Ovary (tissue), 3 donors: ENCODE data around the gene MON1B.
"Not testable (repeated sequence)": the region's sequence is repeated elsewhere in the genome, so short reads cannot be mapped to it uniquely, and the experiment has no call there.

Source experiments
- CTCF ChIP-seq, 3 donors: fragments of 450-650 bp in 2 of 3; fragments of 200-600 bp in 1 of 3; IDR thresholded peaks; one replicate each; pipeline versions ENCODE4 v1.5.1 to v1.8.0; 2016 to 2022; ENCODE audit warnings: antibody characterized with exemption in 3 of 3, mild to moderate bottlenecking in 1 of 3
- POLR2A ChIP-seq: fragments of 450-650 bp; IDR thresholded peaks from one replicate; pipeline ENCODE4 v1.6.1; 2017; ENCODE audit warnings: antibody characterized with exemption, mild to moderate bottlenecking, moderate library complexity
- donor health status: DM: no; HTN: no; CAD: no.

DNA sequence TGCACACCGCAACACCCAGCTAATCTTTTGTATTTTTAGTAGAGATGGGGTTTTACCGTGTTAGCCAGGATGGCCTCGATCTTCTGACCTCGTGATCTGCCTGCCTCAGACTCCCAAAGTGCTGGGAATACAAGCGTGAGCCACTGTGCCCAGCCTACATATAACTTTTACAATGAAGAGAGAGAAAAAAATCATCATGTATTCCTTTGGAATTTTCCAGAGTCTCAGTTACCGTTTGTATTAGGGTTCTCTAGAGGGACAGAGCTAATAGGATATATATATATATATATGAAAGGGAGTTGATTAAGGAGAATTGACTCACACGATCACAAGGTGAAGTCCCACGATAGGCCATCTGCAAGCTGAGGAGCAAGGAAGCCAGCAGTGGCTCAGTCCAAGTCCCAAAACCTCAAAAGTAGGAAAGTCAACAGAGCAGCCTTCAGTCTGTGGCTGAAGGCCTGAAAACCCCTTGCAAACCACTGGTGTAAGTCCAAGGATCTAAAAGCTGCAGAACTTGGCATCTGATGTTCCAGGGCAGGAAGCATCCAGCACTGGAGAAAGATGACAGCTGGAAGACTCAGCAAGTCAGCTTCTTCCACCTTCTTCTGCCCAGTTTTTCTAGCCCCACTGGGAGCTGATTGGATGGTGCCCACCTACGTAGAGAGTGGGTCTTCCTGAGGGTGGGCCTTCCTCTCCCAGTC is 25.3 kb upstream of the MON1B start:
- not testable (repeated sequence) for TF ChIP-seq POLR2A; CTCF (IDR thresholded peaks at IDR 0.05)
